ENCODE results near the gene BAG2. TPM values are rescaled to one million over a fixed set of nuclear protein-coding genes. Genes with fewer than 3 reads are reported as not detected.

The BAG2 gene
- total RNA-seq, 1 experiment from 2014 or later = 14.0 TPM

GRCh38 chr6:57182017-57182432 lies 9.9 kb downstream of the BAG2 start:
- ChIA-PET POLR2A (interaction anchor here (0.6 kb wide), 1 partner anchor 35 kb away, joined by 4 read pairs; no protein-coding TSS in a partner anchor), CTCF (no interaction called here)
- ATAC-seq = 0 out of 2 replicates have a peak, but pooled peaks have one; percentile 28
- Histone ChIP-seq H3K36me3 (ENCODE audit: control insufficient read depth, insufficient read depth, low read length) (peaks cover 42% of the 10 kb centered on the region), H3K4me1 (ENCODE audit: control insufficient read depth, insufficient read depth, low read length) (peaks cover 8% of the 10 kb centered on the region; the same call in 1 of the 2 replicates), H3K4me3 (ENCODE audit: low read depth in 2 of 2, low read length in 2 of 2) (no peak overlapping the region), H3K27me3 (ENCODE audit: control insufficient read depth, insufficient read depth, low read length) (no peaks in the 10 kb centered on the region), H3K27ac (ENCODE audit: low read length) (no peak overlapping the region), H3K9me3 (ENCODE audit: control insufficient read depth, insufficient read depth, low read depth, low read length) (no peaks in the 10 kb centered on the region)
- TF ChIP-seq REST (IDR thresholded peaks at IDR 0.05; ENCODE audit: insufficient read depth in 1 of 2, low read depth in 2 of 2, low read length in 1 of 2) = no peak
- no peak for TF ChIP-seq TCF7L2 (IDR thresholded peaks at IDR 0.05; ENCODE audit: low read depth, low read length)
- no peak for TF ChIP-seq SIN3A (IDR thresholded peaks at IDR 0.05; ENCODE audit: borderline replicate concordance, insufficient read depth, low read depth, low read length)
- no peak for TF ChIP-seq POLR2AphosphoS5 (IDR thresholded peaks at IDR 0.05; ENCODE audit: low read depth, low read length)
- no peak for TF ChIP-seq CTCF (IDR thresholded peaks at IDR 0.05)
- BruUV-seq (replicated peaks) = no TSS peak
- in situ Hi-C loops (cut with HindIII; ENCODE audit: low pct_unique_long_range_greater_than_20kb, low sequenced_read_pairs) (no loop called here), intact Hi-C loops (cut with micrococcal nuclease; ENCODE audit: unreplicated experiment) (no loop called here)
- DNase-seq (ENCODE audit: low read depth, low spot score) = no peak

- Histone ChIP-seq H3K36me3 (ENCODE audit: control insufficient read depth, insufficient read depth, low read length) (peaks cover 38% of the 10 kb centered on the region), H3K27me3 (ENCODE audit: control insufficient read depth, insufficient read depth, low read length) (no peaks in the 10 kb centered on the region), H3K9me3 (ENCODE audit: control insufficient read depth, insufficient read depth, low read depth, low read length) (no peaks in the 10 kb centered on the region), H3K27ac (ENCODE audit: low read length) (no peak overlapping the region), H3K4me1 (ENCODE audit: control insufficient read depth, insufficient read depth, low read length) (peaks cover 3% of the 10 kb centered on the region; the same call in 1 of the 2 replicates), H3K4me3 (ENCODE audit: low read depth in 2 of 2, low read length in 2 of 2) (no peak overlapping the region)
- BruUV-seq (replicated peaks) = no TSS peak
- TF ChIP-seq SIN3A (IDR thresholded peaks at IDR 0.05; ENCODE audit: borderline replicate concordance, insufficient read depth, low read depth, low read length) = no peak
- ChIA-PET CTCF (no interaction called here), POLR2A (no interaction called here)
- ATAC-seq (no peak), DNase-seq (ENCODE audit: low read depth, low spot score) (no peak)
- in situ Hi-C loops (cut with HindIII; ENCODE audit: low pct_unique_long_range_greater_than_20kb, low sequenced_read_pairs) = no loop called here
- intact Hi-C loops (cut with micrococcal nuclease; ENCODE audit: unreplicated experiment) = no loop called here
Observed at GRCh38 chr6:57183336-57183735, 11.2 kb downstream of the BAG2 start.

- intact Hi-C loops (cut with micrococcal nuclease; ENCODE audit: unreplicated experiment) = loop anchor here (1.0 kb wide), 1 partner anchor 126 kb away; no protein-coding TSS in a partner anchor
- DNase-seq (ENCODE audit: low read depth, low spot score) (no peak), ATAC-seq (peak; percentile 81)
- Histone ChIP-seq H3K4me3 (ENCODE audit: low read depth in 2 of 2, low read length in 2 of 2) (no peak overlapping the region), H3K4me1 (ENCODE audit: control insufficient read depth, insufficient read depth, low read length) (no peaks in the 10 kb centered on the region), H3K27ac (ENCODE audit: low read length) (no peak overlapping the region), H3K9me3 (ENCODE audit: control insufficient read depth, insufficient read depth, low read depth, low read length) (no peaks in the 10 kb centered on the region), H3K36me3 (ENCODE audit: control insufficient read depth, insufficient read depth, low read length) (peaks cover 17% of the 10 kb centered on the region), H3K27me3 (ENCODE audit: control insufficient read depth, insufficient read depth, low read length) (no peaks in the 10 kb centered on the region)
- TF ChIP-seq CTCF (IDR thresholded peaks at IDR 0.05) = peak; percentile 70; the same call in 1 of the 2 replicates
- no peak for TF ChIP-seq TCF7L2 (IDR thresholded peaks at IDR 0.05; ENCODE audit: low read depth, low read length)
- no peak for TF ChIP-seq POLR2AphosphoS5 (IDR thresholded peaks at IDR 0.05; ENCODE audit: low read depth, low read length)
- no peak for TF ChIP-seq SIN3A (IDR thresholded peaks at IDR 0.05; ENCODE audit: borderline replicate concordance, insufficient read depth, low read depth, low read length)
- no peak for TF ChIP-seq REST (IDR thresholded peaks at IDR 0.05; ENCODE audit: insufficient read depth in 1 of 2, low read depth in 2 of 2, low read length in 1 of 2)
- ChIA-PET POLR2A (interaction anchor here (0.6 kb wide), 1 partner anchor 27 kb away, joined by 7 read pairs; no protein-coding TSS in a partner anchor), CTCF (interaction anchor here (1.2 to 1.5 kb wide), 5 partner anchors 17 to 127 kb away, joined by 3 to 8 read pairs (median 6); partner anchors contain the start of genes BAG2 and PRIM2)
- in situ Hi-C loops (cut with HindIII; ENCODE audit: low pct_unique_long_range_greater_than_20kb, low sequenced_read_pairs) = no loop called here
- BruUV-seq (replicated peaks) = no TSS peak
Observed at GRCh38 chr6:57190140-57190539, 18.0 kb downstream of the BAG2 start.
